22Rv1 (cell line): ENCODE data around the gene ABLIM2.

ENCODE experiments used
- ZFX ChIP-seq: fragments of 450-650 bp; IDR thresholded peaks from 2 replicates; pipeline ENCODE4 v1.6.1; 2017; ENCODE audit warnings: antibody characterized with exemption, borderline replicate concordance
- TF ChIP-seq, protein P1 (sequence below): fragments of 450-650 bp; IDR thresholded peaks from 2 replicates; pipeline ENCODE4 v1.5.1; 2017; ENCODE audit warnings: mild to moderate bottlenecking

DNA sequence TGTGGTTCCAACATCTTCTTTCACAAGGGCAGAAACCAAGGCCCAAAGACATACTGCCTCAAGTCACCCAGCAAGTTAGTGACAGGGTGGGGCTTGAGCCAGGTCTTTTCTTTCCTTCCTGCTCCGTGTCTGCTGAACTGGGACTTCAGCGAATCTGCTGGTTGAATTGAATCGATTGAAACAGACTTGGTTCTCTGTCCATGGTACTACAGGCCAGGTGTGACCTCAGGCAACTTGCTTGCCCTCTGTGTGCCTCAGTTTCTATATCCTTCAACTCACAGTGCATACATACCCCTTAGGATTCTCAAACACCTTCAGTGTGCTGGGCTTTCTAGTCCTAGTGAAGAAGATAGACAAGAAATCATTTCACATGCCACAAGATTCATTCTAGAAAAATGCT is 2.0 kb upstream of the ABLIM2 start:
- TF ChIP-seq, protein P1, sequence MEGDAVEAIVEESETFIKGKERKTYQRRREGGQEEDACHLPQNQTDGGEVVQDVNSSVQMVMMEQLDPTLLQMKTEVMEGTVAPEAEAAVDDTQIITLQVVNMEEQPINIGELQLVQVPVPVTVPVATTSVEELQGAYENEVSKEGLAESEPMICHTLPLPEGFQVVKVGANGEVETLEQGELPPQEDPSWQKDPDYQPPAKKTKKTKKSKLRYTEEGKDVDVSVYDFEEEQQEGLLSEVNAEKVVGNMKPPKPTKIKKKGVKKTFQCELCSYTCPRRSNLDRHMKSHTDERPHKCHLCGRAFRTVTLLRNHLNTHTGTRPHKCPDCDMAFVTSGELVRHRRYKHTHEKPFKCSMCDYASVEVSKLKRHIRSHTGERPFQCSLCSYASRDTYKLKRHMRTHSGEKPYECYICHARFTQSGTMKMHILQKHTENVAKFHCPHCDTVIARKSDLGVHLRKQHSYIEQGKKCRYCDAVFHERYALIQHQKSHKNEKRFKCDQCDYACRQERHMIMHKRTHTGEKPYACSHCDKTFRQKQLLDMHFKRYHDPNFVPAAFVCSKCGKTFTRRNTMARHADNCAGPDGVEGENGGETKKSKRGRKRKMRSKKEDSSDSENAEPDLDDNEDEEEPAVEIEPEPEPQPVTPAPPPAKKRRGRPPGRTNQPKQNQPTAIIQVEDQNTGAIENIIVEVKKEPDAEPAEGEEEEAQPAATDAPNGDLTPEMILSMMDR = no peak
- no peak for TF ChIP-seq ZFX
